ENCODE data around the gene COP1. TPM values are rescaled to one million over a fixed set of nuclear protein-coding genes. Genes with fewer than 3 reads are reported as not detected.

Gene COP1
- total and polyA plus RNA-seq, 2 of the 8 experiments (the other 6 are each of a cell fraction or from before 2014, with no cell fraction given) = 26.2 to 44.9 TPM

- TF ChIP-seq CHD7 (IDR thresholded peaks at IDR 0.05; ENCODE audit: insufficient replicate concordance, low read length) = no peak
- no peak for TF ChIP-seq ZNF274 (IDR thresholded peaks at IDR 0.05; ENCODE audit: borderline replicate concordance, extremely low read depth, low read length)
- TF ChIP-seq CBX8 (IDR thresholded peaks at IDR 0.05; ENCODE audit: borderline replicate concordance, low read depth, low read length) = no peak
- TF ChIP-seq CTCF (IDR thresholded peaks at IDR 0.05; ENCODE audit: control extremely low read depth in 1 of 3, insufficient read depth in 1 of 3, low read depth in 1 of 3, low read length in 3 of 3) = no peak
- TF ChIP-seq GTF2F1 (IDR thresholded peaks at IDR 0.05; ENCODE audit: borderline replicate concordance, low read depth, low read length) = no peak
- no peak for TF ChIP-seq KDM5A (IDR thresholded peaks at IDR 0.05; ENCODE audit: low read length)
- no peak for TF ChIP-seq HDAC2 (IDR thresholded peaks at IDR 0.05; ENCODE audit: borderline replicate concordance in 1 of 2, low read depth in 2 of 2, low read length in 2 of 2)
These were observed 300.7 kb downstream of the COP1 start (continued) for GRCh38 chr1:175906370-175906769.
